Mucosa of descending colon (tissue), 3 donors: ENCODE results near the gene COL23A1. TPM values are rescaled to one million over a fixed set of nuclear protein-coding genes. Genes with fewer than 3 reads are reported as not detected.

Experiments used
- ATAC-seq: fragments of 200-7000 bp; cut with Tn5 transposase; one replicate; pipeline ENCODE4 v1.9.1; 2020; ENCODE audit warnings: mild to moderate bottlenecking, moderate library complexity
- DNase-seq, 3 donors: peaks; one replicate each; pipeline ENCODE4 v3.0.0-alpha.2; 2020
- H3K36me3 ChIP-seq: fragments of 200-600 bp; one replicate; pipeline ENCODE4 v1.8.0; 2021; ENCODE audit warnings: low read depth, mild to moderate bottlenecking
- H3K4me1 ChIP-seq: fragments of 200-600 bp; one replicate; pipeline ENCODE4 v1.8.0; 2021; ENCODE audit warnings: low read depth, mild to moderate bottlenecking
- H3K4me3 ChIP-seq: fragments of 200-600 bp; one replicate; pipeline ENCODE4 v1.8.0; 2021; ENCODE audit warnings: mild to moderate bottlenecking
- H3K9me3 ChIP-seq: fragments of 200-600 bp; one replicate; pipeline ENCODE4 v1.8.0; 2021; ENCODE audit warnings: mild to moderate bottlenecking
- CTCF ChIP-seq: fragments of 200-600 bp; IDR thresholded peaks from one replicate; pipeline ENCODE4 v1.8.0; 2022; ENCODE audit warnings: antibody characterized with exemption, mild to moderate bottlenecking
- intact Hi-C, 2 donors: fragments of 100-400 bp; cut with DNase I in 1 of 2; cut with micrococcal nuclease in 1 of 2; formaldehyde crosslinking; loops; one replicate each; pipeline versions ENCODE4 v1.11.0 to v1.11.1; 2022; cut with DNase I, micrococcal nuclease
- total RNA-seq, 3 donors: library from RNA; stranded (reverse); fragmentation: NEBNext Ultra II Directional in 2 of 3; extraction: Animal tissue kit (Norgen Biotek cat#: 25700) in 2 of 3; gene quantifications; one replicate each; pipeline versions ENCODE4 v1.2.1 to v1.2.4, GENCODE V29; 2021 to 2023
- donor health status: DM: no; HTN: no; CAD: no; lungs with moderate emphysema.
- donor health status: DM: no; HTN: no; CAD: no.
- donor health status: DM: no; HTN: yes; CAD: no.

COL23A1 gene
- total RNA-seq, 3 donors from 2014 or later = 0.17 to 2.7 (median 0.43) TPM

GRCh38 chr5:178234121-178234749, 356.0 kb downstream of the COL23A1 start:
- no peaks in the 10 kb centered on the region for H3K9me3 ChIP-seq
- no peaks in the 10 kb centered on the region for H3K36me3 ChIP-seq
- peak in 2 of 3 donors; percentile 34 to 52 for DNase-seq
- no peak for ATAC-seq
- no peak for TF ChIP-seq CTCF
- H3K4me3 ChIP-seq = no peak overlapping the region
- H3K4me1 ChIP-seq = peaks cover 48% of the 10 kb centered on the region
- intact Hi-C loops = no loop called here

- intact Hi-C loops = no loop called here
These were observed 357.2 kb downstream of the COL23A1 start for GRCh38 chr5:178232920-178233429.

GRCh38 chr5:178232124-178232919, 357.9 kb downstream of the COL23A1 start, which contains the start of gene PHYKPL:
Gene PHYKPL (minus strand): TSS chr5:178232802. CDS start chr5:178232550, 252 bp downstream.
- Histone ChIP-seq H3K4me1 (peaks cover 40% of the 10 kb centered on the region), H3K36me3 (no peaks in the 10 kb centered on the region), H3K4me3 (peak within 1 kb of the TSS; percentile 74), H3K9me3 (no peaks in the 10 kb centered on the region)
- intact Hi-C loops = no loop called here
- no peak for TF ChIP-seq CTCF
- peak; percentile 74 for ATAC-seq
- peak; percentile 79 to 90 (median 89) for DNase-seq

More at GRCh38 chr5:178232920-178233429, 357.2 kb downstream of the COL23A1 start:
- no peak for TF ChIP-seq CTCF
- DNase-seq (peak in 1 of 3 donors; percentile 42), ATAC-seq (no peak)
- H3K4me3 ChIP-seq = no peak overlapping the region
- peaks cover 44% of the 10 kb centered on the region for H3K4me1 ChIP-seq
- no peaks in the 10 kb centered on the region for H3K36me3 ChIP-seq
- no peaks in the 10 kb centered on the region for H3K9me3 ChIP-seq

GRCh38 chr5:178231539-178232123, 358.6 kb downstream of the COL23A1 start:
- no peak for TF ChIP-seq CTCF
- Histone ChIP-seq H3K4me3 (peak overlapping the region; percentile 74), H3K9me3 (no peaks in the 10 kb centered on the region), H3K36me3 (no peaks in the 10 kb centered on the region), H3K4me1 (peaks cover 34% of the 10 kb centered on the region)
- peak; percentile 2 for ATAC-seq
- DNase-seq = no peak
- intact Hi-C loops = no loop called here

- Histone ChIP-seq H3K9me3 (no peaks in the 10 kb centered on the region), H3K4me1 (peaks cover 30% of the 10 kb centered on the region), H3K36me3 (no peaks in the 10 kb centered on the region), H3K4me3 (peak overlapping the region; percentile 74)
- intact Hi-C loops = no loop called here
- no peak for TF ChIP-seq CTCF
- peak; percentile 27 for ATAC-seq
- peak in 2 of 3 donors; percentile 63 to 64 for DNase-seq
These were observed 359.2 kb downstream of the COL23A1 start for GRCh38 chr5:178230879-178231538.
